Activated CD4-positive, alpha-beta T cell treated with anti-CD3 and anti-CD28 coated beads, Interleukin-2, Interleukin-6, amounts not matched to agents 100 ng/mL and 50 ng/mL, durations not matched to agents 16 hours and 8 hours (primary cell): ENCODE data around the gene HIBADH.
"Not testable (repeated sequence)": the region's sequence is repeated elsewhere in the genome, so short reads cannot be mapped to it uniquely, and the experiment has no call there.

Experiments
- DNase-seq: peaks from one replicate; pipeline ENCODE4 v3.0.0-alpha.2; 2020

HIBADH gene

DNA sequence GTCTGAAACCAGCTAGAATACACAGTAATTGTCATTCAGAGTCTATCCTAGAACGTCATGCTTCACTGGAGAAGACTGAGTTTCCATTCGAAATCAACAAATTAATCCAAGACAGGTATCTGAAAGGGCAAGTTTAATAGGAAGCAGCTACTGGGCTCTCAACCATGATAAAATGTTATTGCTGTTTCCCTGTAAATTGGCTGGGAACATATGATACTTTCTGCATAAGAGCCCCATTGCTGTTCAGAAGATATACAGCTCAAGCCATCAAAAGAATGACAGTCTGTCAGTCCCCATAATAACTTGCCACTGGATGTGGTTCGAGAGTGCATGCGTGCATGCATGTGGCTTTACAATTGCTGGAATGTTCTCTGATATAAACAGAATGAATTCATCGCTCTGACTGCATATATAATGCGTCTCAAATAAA is 129.0 kb downstream of the HIBADH start:
- DNase-seq: no peak

DNA sequence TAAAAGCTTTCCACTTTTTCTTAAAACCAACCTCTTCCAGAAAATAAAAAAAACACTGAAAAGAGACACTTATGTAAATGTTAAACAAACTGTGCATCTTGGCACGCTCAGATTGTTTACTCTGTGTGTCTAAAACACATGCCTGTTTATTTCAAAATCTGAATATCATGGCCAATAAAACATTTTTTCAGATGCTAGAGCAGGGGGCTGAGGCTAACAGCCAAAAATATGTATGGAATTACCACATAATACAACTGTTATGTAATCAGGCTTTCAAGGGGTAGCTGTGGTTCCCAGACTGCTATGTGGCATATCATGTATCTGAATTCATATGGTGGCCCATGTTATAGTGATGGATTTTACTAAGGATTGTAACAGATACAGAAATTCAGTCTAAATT is 130.4 kb downstream of the HIBADH start:
- DNase-seq: no peak

DNA sequence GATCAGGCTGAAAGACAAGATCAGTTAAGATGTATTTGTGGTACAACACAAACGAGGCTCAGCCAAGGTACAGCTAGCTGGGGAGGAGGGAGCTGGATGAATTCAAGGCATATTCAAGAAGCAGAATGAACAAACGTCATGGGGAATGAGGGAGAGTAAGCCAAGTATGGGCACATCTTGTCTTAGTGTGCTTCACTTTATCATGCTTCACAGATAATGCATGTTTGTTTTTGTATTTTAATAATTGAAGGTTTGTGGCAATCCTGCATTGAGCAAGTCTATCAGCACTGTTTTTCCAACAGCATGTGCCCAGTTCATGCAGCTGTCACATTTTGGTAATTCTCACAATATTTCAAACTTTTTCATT is 135.4 kb downstream of the HIBADH start:
- DNase-seq: no peak

DNA sequence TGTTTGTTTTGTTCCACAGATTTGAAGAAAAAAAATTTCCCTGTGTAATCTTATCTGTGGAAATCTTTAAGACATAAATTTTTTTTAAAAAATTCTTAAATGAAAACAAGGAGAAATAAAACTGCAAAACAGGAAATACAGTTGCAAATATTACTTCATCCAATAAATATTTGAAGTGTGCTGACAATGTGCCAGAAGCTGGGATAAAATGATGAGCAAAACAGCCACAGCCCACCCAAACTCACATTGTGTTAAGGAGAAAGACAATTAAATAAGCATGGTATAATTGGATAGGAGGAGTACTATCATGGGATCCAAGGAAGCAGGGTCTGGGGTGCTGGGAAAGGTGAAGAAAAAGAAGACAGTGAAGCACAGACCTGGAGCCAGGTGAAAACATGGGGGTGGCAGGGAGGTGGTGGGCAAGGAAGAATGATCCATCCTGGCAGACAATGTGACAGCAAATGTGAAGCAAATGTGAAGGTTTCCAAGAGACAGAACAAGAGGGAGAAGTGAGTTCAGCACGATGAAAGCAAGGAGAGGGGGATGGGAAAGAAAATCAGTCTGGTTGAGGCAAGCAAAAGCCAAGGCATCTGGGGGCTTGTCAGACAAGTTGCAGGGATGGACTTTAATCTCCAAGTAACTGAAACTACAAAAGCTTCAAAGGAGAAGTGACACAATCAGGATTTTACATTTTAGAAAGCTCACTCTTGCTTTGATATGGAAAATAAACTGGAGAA is 135.9 kb downstream of the HIBADH start:
- no peak for DNase-seq

DNA sequence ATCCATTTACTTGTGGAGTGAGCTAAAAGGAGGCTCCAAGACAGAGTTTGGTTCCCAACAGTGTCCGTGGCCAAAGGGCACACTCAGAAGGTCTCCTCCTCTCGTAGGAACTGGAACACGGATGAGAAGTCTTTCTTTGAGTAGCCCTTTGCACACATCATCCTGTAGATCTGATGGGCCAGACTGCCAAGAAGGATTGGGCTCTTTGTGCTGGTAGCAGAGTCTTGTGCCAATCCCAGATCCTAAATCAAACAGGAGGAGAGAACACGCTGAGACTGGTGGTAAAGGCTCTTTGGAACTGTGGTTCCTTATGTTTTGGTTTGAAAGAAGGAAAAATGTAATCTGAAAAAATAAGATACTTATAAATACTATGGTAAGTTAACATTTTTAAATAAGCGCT is 136.6 kb downstream of the HIBADH start:
- DNase-seq: no peak

DNA sequence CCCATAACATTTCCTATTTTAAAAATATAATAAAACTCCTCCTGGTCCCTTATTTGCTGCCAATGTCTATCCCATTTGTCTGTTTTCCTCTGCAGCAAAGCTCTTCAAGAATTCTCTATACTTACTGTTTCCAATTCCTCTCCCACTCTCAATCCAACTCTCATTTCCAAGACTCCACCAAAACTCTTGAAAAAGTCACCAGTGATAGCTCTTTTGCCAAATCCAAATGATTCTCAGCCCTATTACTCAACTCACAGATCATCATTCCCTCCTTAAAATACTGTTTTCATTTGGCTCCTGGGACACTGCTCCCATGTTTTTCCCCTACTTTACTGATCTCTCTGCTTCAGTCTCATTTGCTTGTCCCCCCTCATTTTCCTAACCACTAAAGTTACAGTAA is 139.4 kb downstream of the HIBADH start:
- DNase-seq: no peak

DNA sequence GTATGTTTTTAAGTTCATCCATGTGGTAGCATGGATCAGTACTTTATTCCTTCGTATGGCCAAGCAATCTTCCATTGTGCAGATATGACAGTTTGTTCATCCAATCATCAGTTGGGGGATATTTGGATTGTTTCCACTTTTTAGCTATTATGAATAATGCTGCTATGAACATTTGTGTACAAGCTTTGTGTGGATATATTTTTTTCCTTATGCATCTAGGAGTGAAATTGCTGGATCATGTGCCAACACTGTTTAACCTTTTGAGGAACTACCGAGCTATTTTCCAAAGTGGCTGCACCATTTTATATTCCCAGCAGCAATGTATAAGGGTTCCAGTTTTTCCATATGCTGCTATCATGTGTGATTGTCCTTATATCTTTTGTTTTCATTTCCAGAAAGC is 140.1 kb downstream of the HIBADH start:
- no peak for DNase-seq

DNA sequence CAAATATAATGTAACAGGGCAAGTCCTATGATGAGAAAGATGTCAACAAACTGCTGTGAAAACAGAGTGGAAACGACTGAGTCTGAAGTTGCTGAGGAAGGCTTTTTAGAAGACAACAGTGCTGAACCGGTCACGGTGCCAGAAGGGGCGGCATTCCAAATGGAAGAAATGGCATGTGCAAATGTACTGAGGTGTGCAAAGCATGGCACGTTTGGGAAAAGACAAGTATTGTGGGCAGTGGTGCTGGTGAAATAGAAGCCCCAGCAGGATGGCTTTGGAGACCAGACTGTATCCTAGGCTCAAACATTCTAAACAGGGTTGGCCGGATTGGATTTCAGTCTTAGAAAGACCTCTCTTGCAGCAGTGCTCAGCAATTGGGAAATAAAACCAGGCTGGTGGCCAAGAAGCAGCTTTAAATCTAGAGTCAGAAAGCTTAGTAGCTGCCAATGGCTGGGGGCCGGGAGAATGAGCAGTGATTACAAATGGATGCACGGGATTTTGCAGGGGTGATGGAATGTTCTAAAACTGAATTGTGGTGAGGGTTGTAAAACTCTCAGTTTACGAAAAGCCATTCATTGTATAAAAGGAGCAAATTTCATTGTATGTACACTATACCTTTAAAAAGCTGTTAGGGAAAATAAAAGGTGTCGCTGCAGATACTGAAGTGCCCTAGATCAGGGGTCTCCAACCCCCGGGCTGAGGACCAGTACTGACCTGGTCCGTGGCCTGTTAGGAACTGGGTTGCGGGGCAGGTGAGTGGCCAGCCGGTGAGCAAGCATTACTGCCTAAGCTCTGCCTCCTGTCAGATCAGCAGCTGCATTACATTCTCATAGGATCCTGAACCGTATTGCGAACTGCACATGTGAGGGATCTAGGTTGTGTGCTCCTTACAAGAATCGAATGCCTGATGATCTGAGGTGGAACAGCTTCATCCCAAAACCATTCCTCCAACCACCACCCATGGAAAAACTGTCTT is 141.6 kb downstream of the HIBADH start:
- DNase-seq: no peak

DNA sequence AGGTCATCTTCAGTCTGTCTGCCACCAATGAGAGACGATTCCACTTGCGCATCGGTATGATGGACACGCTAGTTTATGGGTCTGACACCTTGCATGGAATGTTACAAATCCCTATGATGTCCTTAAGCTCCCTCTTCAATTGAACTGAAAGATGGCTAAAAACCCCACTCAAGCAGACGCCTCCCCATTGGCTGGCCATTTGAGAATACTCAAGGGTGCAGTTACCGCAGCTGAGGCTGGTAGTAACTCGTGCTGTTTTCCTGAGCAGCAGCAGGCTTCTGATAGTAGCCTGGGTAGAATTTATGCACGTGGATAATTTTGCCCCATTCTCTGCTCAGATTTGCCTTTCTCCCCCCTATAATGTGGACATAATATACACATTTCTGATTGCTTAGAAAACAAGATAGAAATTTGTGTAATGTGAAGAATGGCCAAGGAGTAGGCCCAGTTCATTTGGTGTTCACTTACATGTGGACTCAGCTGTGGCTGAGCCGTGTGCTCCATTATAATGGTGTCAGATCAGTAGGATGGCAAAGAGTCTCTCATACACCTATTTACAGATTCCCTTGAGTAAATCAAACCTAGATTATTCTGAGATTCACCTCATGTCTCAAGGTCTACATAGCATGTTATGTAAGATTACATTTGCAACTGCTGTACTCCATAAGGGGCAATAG is 142.8 kb downstream of the HIBADH start:
- DNase-seq: no peak

DNA sequence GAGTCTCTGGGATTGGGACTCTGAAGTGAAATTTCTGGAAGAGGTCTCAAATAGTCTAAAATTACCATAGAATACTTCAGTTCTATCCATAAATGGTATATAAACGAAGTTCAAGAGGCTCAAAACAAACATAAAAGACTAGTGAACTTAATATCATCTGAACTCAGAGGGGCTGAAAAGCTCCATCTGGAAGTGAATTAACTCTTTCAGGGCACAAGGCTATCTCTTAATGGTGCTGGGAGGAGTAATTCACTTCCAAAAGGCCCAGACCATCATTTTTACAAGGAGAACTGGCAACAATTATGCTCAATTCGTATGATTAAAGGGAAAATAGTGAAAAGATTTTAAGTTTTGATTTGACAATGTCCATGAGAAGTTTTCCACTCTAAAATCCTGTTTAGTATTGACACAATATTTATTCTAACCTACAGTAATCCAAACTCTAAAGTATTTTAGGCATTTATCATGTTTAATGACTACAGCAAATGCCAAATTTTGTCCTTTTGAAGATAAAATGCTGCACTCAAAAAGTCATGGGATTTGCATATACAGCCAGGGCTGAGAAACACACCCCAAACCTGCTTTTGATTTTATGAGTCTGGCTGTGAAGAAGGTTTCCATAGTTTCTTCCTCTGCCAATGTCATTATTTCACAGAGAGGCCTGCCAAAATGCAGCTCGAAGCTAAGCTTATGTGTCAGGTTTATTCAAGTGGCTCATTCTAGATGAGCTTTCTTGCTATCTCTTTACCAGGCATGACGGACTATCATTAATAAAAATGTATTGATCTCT is 143.9 kb downstream of the HIBADH start:
- DNase-seq: no peak

DNA sequence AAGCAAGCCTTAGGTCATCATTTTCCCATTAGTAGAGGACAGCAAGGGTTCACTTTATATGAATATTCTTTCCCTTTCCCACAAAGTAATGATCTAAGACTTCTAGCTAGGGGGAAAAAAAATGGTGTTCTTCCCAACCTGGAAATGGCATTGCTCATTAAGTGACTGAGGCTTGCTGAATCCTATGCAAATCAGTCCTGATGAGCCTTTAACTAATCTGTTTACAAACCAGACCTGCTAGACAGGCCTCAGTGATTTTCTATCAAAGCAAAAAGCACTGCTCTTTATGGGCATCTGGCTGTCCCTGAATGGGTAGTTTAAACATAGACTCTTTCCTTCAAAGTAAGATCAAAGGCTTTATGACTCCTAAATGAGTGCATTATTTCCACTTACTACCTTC is 146.3 kb downstream of the HIBADH start:
- no peak for DNase-seq

DNA sequence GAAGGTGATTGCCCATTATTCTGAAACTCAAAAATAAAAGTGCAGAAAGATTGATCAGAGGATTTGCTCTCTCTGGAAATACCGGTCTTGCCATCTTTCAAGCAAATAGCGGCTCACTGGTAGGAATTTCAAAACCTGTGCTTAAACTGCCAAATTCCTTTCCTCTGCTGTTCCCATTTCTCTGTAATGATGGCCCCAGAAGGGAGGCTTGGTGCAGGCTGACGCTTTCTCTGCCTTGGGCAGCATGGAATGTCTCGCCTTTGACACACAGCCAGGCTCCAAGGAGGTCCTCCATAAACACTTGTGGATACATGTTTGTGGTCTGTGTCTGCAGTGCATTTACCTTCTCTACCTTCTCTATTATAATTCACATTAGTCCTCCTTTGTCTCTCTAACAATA is 146.8 kb downstream of the HIBADH start:
- DNase-seq: no peak

DNA sequence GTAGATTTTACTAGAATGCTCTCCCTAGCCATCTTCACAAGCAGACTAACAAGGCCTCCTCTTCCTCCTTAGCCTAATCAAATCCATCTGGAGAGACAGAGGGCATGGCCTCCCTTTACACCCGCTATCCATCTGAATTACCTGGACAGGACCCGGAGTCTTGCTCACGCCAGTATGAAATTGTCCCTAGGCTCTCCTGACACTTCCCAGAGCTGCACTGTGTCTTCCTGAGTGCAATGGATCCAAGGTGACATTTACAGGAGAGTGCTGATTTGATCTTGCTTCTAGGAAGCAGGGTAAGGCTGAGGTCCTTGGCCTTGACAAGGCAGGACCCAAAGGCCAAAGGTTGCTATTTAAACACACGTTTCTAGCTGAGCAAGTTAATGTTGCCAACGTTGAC is 147.8 kb downstream of the HIBADH start:
- no peak for DNase-seq

DNA sequence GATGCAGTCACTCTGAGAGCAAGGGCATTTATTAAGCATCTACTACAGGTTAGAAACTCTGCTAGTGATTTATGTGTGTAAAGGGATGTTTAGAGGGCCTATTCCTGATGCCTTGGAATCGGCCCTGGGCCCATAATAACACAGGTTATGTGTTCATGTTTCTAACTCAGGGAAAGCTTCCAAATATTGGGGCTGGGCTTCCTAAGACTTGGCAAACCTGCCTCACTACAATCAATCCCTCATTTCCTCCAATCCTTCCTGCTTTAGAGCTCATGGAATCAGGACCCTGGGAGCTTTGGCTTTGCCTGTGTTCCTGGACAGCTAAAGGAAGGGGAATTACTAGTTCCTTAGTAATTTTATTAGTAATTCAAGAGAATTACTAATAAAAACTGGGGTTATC is 148.8 kb downstream of the HIBADH start:
- DNase-seq: no peak

DNA sequence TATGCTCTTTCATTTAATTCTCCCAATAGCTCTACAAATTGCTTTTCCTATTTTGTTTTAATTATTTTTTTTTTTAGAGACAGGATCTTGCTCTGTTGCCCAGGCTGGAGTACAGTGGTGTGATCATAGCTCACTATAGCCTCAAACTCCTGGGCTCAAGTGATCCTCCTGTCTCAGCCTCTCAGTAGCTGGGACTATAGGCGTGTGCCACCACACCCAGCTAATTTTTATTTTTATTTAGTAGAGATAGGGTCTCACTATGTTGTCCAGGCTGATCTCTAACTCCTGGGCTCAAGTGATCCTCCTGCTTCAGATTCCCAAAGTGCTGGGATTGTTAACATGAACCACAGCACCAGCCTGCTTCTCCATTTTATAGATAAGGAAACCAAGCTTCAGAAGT is 151.3 kb downstream of the HIBADH start:
- not testable (repeated sequence) for DNase-seq

DNA sequence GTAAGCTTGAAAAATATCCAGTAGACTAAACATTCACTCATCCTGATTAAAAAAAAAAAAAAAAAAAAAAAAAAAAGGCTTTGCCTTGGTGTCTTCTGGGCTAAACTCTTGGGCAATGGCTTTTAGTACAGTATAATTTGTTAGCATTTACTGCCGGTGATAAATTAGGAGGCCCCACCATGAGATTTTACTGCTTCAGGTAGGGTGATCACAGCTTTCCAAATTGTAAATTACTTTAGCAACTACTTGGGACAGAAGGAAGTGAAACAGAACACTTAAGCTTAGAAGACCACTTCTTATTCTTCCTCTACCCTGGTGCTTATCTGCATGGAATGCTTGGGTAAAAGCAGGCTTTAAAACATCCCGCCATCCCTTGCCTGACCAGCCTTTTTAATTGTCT is 152.1 kb downstream of the HIBADH start:
- DNase-seq: no peak

DNA sequence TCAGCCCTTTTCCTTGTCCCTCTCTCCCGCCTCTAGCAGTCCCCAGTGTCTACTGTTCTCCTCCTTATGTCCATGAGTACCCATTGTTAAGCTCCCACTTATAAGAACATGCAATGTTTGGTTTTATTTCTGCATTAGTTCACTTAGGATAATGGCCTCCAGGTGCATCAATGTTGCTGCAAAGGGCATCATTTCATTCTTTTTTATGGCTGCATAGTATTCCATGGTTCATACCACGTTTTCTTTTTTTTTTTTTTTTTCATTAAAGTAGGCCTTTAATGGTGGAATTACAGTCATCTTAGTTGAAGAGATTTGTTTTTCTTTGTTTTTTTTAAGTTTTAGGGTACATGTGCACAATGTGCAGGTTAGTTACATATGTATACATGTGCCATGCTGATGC is 160.8 kb downstream of the HIBADH start:
- DNase-seq: not testable (repeated sequence)

DNA sequence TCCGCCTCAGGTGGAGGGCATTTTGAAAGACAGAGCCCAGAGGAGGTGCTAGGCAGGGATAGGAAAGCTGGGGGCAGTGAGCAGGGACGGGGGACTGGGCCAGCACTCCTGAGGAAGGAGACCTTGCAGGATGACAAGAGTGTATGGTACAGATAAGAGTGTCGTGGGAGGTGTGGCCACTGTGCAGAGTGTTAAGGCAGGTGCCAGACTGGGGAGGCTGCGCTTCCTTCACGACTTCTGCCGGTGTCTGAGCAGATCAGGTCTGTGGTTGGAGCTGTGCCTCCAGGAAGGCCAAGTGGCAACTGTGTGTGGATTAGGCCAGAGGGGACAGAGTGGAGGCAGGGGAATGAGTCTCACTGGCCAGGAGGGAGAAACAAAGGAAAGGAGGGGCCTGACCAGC is 161.7 kb downstream of the HIBADH start:
- DNase-seq: no peak

DNA sequence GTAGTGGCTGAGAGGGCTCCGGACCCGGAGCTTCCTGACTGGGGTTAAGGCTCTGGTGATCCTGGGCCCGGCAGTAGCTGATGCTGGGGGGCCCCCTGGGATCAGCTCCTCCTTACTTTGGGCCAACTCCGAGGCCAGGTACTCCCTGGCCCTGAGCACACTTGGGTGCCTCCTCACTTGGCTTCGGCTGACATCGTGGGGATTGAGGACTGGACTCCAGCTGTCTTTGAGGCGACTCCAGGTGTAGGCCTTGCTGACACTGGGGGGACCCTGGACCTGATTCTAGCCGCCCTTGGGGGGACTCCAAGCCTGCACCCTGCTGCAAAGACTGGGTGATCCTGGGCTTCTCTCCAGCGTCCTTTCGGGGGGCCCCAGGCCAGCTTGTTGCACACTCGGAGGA is 170.5 kb downstream of the HIBADH start:
- no peak for DNase-seq

DNA sequence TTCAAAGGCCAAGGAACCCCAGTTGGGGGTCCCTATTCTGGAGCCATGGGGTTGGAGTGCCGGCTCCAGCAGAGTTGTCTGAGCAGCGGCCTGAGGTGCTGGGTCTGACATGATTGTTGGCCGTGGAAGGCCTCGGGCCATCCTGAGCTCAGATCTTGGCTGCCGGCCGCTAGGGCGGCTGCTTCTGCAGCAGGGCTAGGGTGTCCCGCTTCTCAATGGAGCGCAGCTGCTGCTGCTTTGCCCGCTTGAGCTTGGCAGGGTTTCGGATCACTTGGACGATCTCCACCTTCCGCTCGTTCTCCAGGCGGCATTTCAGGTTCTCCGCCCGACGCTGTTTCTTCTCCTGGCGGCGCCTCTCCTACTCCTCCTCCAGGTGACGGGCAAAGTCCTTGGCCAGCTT is 171.1 kb downstream of the HIBADH start:
- no peak for DNase-seq

DNA sequence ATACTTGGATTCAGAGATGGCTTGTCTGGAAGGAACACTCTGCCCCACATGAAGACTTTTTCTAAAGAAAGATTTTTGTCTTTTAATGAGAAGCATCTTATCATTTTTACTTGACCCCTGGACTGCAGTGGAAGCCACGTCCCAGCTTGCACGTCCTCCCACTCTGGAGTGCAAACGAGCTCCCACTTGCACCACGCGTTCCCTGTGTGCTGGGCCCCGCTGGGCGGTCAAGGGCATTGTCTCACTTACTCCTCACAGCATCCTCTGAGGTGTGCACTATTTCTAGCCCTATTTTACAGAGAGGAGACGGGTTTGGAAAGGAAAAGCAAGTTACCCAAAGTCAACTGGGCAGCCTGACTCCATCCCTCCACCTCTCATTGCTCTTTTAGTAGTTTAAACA is 175.2 kb downstream of the HIBADH start:
- DNase-seq: no peak

DNA sequence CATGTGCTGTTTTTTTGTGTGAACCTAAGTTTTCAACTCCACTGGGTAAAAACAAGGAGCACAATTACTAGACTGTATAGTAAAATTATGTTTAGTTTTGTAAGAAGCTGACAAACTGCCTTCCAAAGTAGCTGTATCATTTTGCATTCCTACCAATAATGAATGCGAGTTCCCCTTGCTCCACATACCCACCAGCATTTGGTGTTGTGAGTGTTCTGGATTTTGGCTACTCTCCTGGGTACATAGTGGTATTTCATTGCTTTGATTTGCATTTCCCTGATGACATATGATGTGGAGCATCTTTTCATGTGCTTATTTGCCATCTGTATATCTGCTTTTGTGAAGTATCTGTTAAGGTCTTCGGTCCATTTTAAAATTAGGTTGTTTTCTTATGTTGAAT is 178.2 kb downstream of the HIBADH start:
- no peak for DNase-seq

DNA sequence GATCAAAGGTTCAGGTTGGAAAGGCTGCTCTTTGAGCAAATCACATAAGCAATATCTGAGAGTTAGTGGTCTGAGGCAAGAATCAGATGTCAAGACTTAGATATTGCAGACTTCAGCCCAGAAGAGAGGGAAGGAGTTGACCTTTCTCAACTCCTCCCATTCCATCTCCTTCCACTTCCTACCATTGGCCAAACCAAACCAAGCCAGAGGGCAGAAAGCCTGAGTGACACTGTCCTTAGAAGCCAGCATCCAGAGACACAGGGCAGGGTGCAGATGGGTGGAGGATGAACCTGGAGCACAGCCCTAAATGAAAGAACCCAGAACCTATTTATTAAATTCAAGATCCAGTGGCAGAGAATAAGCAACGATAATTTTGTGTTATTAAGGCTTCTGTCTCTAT is 180.5 kb downstream of the HIBADH start:
- no peak for DNase-seq
